Gastrocnemius medialis (tissue), 4 donors: ENCODE results near the gene TMEM253.
A peak's percentile ranks its signal among the peaks of the same experiment; 100 is the strongest.

ENCODE experiments used
- CTCF ChIP-seq, 5 experiments: fragments of 450-650 bp in 3 of 5; fragments of 200-600 bp in 2 of 5; sonication (generic) in 2 of 5; IDR thresholded peaks in 4 of 5; conservative IDR thresholded peaks in 1 of 5; 1 replicate in 4 of 5; 2 replicates in 1 of 5; pipeline ENCODE4 v1.5.1; 2016 to 2019; ENCODE audit warnings: antibody characterized with exemption in 5 of 5, mild to moderate bottlenecking in 3 of 5, moderate library complexity in 3 of 5
- POLR2A ChIP-seq, 2 donors: fragments of 450-650 bp; IDR thresholded peaks; one replicate each; pipeline ENCODE4 v1.6.1; 2017; ENCODE audit warnings: antibody characterized with exemption in 2 of 2, mild to moderate bottlenecking in 2 of 2, moderate library complexity in 2 of 2

- peak; percentile 88 to 92 for TF ChIP-seq POLR2A (IDR thresholded peaks at IDR 0.05)
- peak; percentile 77 to 87 (median 84) for TF ChIP-seq CTCF (IDR thresholded peaks at IDR 0.05 in 4 of 5, conservative IDR thresholded peaks at IDR 0.05 in 1 of 5)
These were observed 3.0 kb downstream of the TMEM253 start for GRCh38 chr14:21103710-21104447.
